Measurements from ENCODE around the gene ATMIN. TPM values are rescaled to one million over a fixed set of nuclear protein-coding genes. Genes with fewer than 3 reads are reported as not detected.
A peak's percentile ranks its signal among the peaks of the same experiment; 100 is the strongest.

Gene ATMIN
- total RNA-seq, 3 donors from 2014 or later = 27.3 to 34.0 (median 31.4) TPM

GRCh38 chr16:81018496-81018895 is 17.1 kb upstream of the ATMIN start:
- DNase-seq (no peak), ATAC-seq (no peak)
- intact Hi-C loops (cut with DNase I, micrococcal nuclease) = no loop called here
- H3K4me3 ChIP-seq = no peak overlapping the region
- H3K4me1 ChIP-seq (ENCODE audit: low read depth) = no peaks in the 10 kb centered on the region
- H3K36me3 ChIP-seq (ENCODE audit: low read depth) = no peaks in the 10 kb centered on the region
- H3K9me3 ChIP-seq = no peaks in the 10 kb centered on the region
- TF ChIP-seq, protein P1, sequence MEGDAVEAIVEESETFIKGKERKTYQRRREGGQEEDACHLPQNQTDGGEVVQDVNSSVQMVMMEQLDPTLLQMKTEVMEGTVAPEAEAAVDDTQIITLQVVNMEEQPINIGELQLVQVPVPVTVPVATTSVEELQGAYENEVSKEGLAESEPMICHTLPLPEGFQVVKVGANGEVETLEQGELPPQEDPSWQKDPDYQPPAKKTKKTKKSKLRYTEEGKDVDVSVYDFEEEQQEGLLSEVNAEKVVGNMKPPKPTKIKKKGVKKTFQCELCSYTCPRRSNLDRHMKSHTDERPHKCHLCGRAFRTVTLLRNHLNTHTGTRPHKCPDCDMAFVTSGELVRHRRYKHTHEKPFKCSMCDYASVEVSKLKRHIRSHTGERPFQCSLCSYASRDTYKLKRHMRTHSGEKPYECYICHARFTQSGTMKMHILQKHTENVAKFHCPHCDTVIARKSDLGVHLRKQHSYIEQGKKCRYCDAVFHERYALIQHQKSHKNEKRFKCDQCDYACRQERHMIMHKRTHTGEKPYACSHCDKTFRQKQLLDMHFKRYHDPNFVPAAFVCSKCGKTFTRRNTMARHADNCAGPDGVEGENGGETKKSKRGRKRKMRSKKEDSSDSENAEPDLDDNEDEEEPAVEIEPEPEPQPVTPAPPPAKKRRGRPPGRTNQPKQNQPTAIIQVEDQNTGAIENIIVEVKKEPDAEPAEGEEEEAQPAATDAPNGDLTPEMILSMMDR (IDR thresholded peaks at IDR 0.05) = no peak

DNA sequence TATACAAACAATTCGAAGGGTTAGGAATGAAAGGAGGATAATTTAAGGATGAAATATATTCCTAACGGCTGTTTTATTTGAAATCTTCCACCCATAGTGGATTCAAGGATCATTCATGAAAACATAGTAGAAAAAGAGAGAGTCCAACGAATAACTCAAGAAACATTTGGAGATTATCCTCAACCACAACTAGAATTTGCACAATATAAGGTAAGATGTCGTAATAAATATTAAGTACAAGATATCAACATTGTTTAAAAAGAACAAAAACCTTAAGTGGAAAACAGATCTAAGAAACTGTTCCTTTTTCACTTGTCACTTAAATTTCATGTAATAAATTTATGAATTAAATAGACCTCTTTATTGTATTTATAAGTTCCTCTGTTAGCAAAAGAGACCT is 9.2 kb upstream of the ATMIN start:
- ATAC-seq (no peak), DNase-seq (no peak)
- Histone ChIP-seq H3K4me1 (ENCODE audit: low read depth) (no peaks in the 10 kb centered on the region), H3K9me3 (no peaks in the 10 kb centered on the region), H3K36me3 (ENCODE audit: low read depth) (no peaks in the 10 kb centered on the region), H3K4me3 (no peak overlapping the region)
- TF ChIP-seq, protein P1 (IDR thresholded peaks at IDR 0.05) = no peak
- intact Hi-C loops (cut with DNase I, micrococcal nuclease) = no loop called here

GRCh38 chr16:81029930-81030604 is 5.6 kb upstream of the ATMIN start:
- intact Hi-C loops (cut with DNase I, micrococcal nuclease) = no loop called here
- DNase-seq (no peak), ATAC-seq (no peak)
- no peaks in the 10 kb centered on the region for H3K4me1 ChIP-seq (ENCODE audit: low read depth)
- no peak overlapping the region for H3K4me3 ChIP-seq
- no peaks in the 10 kb centered on the region for H3K9me3 ChIP-seq
- H3K36me3 ChIP-seq (ENCODE audit: low read depth) = no peaks in the 10 kb centered on the region
- TF ChIP-seq, protein P1 (IDR thresholded peaks at IDR 0.05) = no peak

DNA sequence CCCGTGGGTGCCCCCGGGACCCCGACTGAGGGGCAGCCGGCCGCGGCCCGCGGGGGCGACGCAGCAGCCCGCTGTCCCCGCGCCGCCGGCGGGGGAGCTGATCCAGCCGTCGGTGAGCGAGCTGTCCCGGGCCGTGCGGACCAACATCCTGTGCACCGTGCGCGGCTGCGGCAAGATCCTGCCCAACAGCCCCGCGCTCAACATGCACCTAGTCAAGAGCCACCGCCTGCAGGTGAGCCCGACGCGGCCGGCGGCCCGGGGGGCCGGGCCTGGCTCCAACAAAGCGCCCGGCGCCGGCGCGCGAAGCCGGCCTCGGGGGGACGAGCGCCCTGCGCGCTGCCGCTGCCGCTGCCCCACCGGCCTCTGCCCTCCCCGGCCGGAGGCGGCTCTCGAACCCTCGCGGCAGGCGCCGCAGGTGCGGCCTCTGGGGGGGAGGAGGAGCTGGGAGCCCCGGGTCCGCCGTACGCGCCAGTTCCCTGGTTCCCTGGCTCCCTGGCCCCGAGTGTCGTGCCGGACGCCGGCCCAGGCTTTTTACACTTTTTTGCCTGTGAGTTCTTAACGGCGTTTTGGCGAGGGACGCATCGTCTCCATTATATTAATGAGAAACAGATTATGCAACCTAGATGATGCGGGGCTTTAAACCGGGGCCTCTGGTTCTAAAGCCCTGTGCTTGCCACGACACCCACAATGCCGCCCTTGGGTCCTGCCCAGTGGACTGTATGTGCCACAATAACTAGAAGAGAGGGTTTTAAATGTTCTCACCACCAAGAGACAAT is 521 bp downstream of the ATMIN start:
- H3K4me3 ChIP-seq = peak overlapping the region; percentile 74
- H3K36me3 ChIP-seq (ENCODE audit: low read depth) = no peaks in the 10 kb centered on the region
- TF ChIP-seq, protein P1 (IDR thresholded peaks at IDR 0.05) = no peak
- ATAC-seq = peak; percentile 36
- H3K4me1 ChIP-seq (ENCODE audit: low read depth) = peaks cover 7% of the 10 kb centered on the region
- DNase-seq = peak; percentile 30 to 73 (median 66)
- H3K9me3 ChIP-seq = no peaks in the 10 kb centered on the region
- intact Hi-C loops (cut with DNase I, micrococcal nuclease) = no loop called here

DNA sequence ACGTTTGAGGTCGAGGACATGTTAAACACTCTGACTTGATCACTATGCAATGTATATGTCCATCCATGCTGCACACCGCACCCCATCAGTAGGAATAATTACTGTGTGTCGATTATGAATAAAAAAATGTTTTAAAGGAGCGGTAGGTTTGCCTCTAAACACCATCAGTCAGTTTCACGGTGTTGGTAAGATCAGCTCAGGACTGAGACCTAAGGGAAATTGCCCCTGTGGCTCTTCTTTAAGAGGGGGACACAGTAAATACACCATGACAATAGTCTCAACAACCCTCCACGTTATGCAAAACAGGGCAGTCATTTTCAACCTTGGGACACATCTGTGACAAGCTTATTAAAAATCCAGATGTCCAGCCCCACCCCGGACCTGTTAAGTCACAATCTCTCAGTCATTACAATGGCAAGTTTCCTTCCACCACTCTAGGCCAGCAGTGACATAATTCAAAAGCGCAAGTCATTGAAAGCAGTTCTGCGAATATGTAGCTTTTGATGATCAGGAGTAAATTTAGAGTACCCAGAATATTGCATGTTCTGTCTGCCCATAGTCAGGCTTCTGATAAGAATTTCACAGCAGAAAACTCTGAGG is 1.2 kb downstream of the ATMIN start:
- Histone ChIP-seq H3K4me1 (ENCODE audit: low read depth) (peaks cover 7% of the 10 kb centered on the region), H3K9me3 (no peaks in the 10 kb centered on the region), H3K36me3 (ENCODE audit: low read depth) (peaks cover 1% of the 10 kb centered on the region), H3K4me3 (peak overlapping the region; percentile 74)
- DNase-seq (peak in 1 of 3 donors; percentile 6), ATAC-seq (no peak)
- TF ChIP-seq, protein P1 (IDR thresholded peaks at IDR 0.05) = no peak
- intact Hi-C loops (cut with DNase I, micrococcal nuclease) = no loop called here
